Natural killer cell (primary cell): ENCODE measurements around the gene IP6K2. TPM values are rescaled to one million over a fixed set of nuclear protein-coding genes. Genes with fewer than 3 reads are reported as not detected.
"Not testable (repeated sequence)": the region's sequence is repeated elsewhere in the genome, so short reads cannot be mapped to it uniquely, and the experiment has no call there.

ENCODE experiments used
- ATAC-seq, 3 donors: fragments of 150-1000 bp in 2 of 3; fragments of 200-7000 bp in 1 of 3; cut with Tn5 transposase; 1 replicate in 1 of 3; 2 replicates in 2 of 3; pipeline ENCODE4 v1.10.0; 2021; ENCODE audit warnings: mild to moderate bottlenecking in 2 of 3, moderate library complexity in 2 of 3
- DNase-seq, 2 donors: peaks; one replicate each; pipeline versions ENCODE4 v3.0.0 to v3.0.0-alpha.2; 2013 to 2021; ENCODE audit warnings: mixed read lengths in 1 of 2
- H3K27ac ChIP-seq: one replicate; pipeline ENCODE4 v1.5.1; 2013; ENCODE audit warnings: mild to moderate bottlenecking, low read length
- H3K27me3 ChIP-seq: one replicate; pipeline ENCODE4 v1.6.1; 2013; ENCODE audit warnings: low read length; ENCODE audit not compliant: control insufficient read depth, insufficient read depth
- H3K36me3 ChIP-seq: one replicate; pipeline ENCODE4 v1.6.1; 2013; ENCODE audit warnings: low read length; ENCODE audit not compliant: control insufficient read depth, insufficient read depth
- H3K4me1 ChIP-seq: one replicate; pipeline ENCODE4 v1.6.1; 2013; ENCODE audit warnings: low read length; ENCODE audit not compliant: control insufficient read depth, insufficient read depth
- H3K4me3 ChIP-seq: one replicate; pipeline ENCODE4 v1.5.1; 2013; ENCODE audit warnings: low read length
- H3K9me3 ChIP-seq: one replicate; pipeline ENCODE4 v1.6.1; 2013; ENCODE audit warnings: low read length; ENCODE audit not compliant: control insufficient read depth, insufficient read depth
- H3K27ac Mint-ChIP-seq, 2 donors: one replicate each; pipeline ENCODE4 v1.8.0; 2022; ENCODE audit warnings: mild to moderate bottlenecking in 2 of 2, mixed read lengths in 2 of 2, moderate library complexity in 1 of 2
- H3K27me3 Mint-ChIP-seq, 2 donors: one replicate each; pipeline ENCODE4 v1.8.0; 2022; ENCODE audit warnings: low read depth in 2 of 2, mixed read lengths in 2 of 2
- H3K36me3 Mint-ChIP-seq: one replicate; pipeline ENCODE4 v1.8.0; 2022; ENCODE audit warnings: mixed read lengths
- H3K4me1 Mint-ChIP-seq, 2 donors: one replicate each; pipeline ENCODE4 v1.8.0; 2022; ENCODE audit warnings: mixed read lengths in 2 of 2
- H3K4me3 Mint-ChIP-seq: one replicate; pipeline ENCODE4 v1.8.0; 2022; ENCODE audit warnings: mild to moderate bottlenecking, moderate library complexity, mixed read lengths
- H3K9me3 Mint-ChIP-seq, 2 donors: one replicate each; pipeline ENCODE4 v1.8.0; 2022; ENCODE audit warnings: mixed read lengths in 2 of 2
- WGBS: methylation state at CpG from one replicate; pipeline ENCODE4 v1.1.7; 2013; ENCODE audit warnings: missing lambda C conversion rate; ENCODE audit not compliant: insufficient coverage; 5-methylcytosine and 5-hydroxymethylcytosine counted together
- intact Hi-C: fragments of 100-400 bp; cut with micrococcal nuclease; formaldehyde crosslinking; loops from one replicate; pipeline ENCODE4 v1.14.2; 2022
- total RNA-seq, 4 donors: library from RNA; stranded (reverse); fragments of 120-200 nt in 1 of 4; gene quantifications; one replicate each; pipeline versions ENCODE4 v1.2.3 to v1.2.4, GENCODE V29; 2013 to 2022
- TF ChIP-seq, protein P1 (sequence below): fragments of 200-600 bp; IDR thresholded peaks from one replicate; pipeline ENCODE4 v1.8.0; 2022; ENCODE audit warnings: antibody characterized with exemption

Gene IP6K2
- total RNA-seq, 3 donors from 2014 or later (not counting 1 experiment from before 2014, with no cell fraction given): 140 to 151 (median 148) TPM

DNA sequence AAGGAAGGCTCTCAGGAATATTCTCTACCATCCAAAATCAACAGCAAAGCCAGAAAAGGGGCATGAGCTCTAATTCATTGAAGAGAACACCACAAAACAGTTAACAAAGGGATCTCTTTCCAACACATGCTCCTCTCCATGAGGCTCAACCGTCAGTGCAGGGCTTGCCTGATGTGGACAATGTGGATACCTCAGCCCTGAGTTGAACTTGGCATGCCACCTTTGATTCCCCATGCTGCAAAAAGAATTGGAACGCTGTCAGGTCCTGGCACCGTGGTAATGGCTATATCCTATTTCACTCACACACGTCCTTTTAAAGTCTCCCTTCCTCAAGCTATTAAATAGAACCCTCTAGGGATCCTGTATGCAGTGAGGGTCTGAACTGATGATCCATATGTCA, 30.7 kb upstream of the IP6K2 start:
- H3K36me3 Mint-ChIP-seq: peaks cover 7% of the 10 kb centered on the region
- TF ChIP-seq, protein P1, sequence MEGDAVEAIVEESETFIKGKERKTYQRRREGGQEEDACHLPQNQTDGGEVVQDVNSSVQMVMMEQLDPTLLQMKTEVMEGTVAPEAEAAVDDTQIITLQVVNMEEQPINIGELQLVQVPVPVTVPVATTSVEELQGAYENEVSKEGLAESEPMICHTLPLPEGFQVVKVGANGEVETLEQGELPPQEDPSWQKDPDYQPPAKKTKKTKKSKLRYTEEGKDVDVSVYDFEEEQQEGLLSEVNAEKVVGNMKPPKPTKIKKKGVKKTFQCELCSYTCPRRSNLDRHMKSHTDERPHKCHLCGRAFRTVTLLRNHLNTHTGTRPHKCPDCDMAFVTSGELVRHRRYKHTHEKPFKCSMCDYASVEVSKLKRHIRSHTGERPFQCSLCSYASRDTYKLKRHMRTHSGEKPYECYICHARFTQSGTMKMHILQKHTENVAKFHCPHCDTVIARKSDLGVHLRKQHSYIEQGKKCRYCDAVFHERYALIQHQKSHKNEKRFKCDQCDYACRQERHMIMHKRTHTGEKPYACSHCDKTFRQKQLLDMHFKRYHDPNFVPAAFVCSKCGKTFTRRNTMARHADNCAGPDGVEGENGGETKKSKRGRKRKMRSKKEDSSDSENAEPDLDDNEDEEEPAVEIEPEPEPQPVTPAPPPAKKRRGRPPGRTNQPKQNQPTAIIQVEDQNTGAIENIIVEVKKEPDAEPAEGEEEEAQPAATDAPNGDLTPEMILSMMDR: no peak
- Histone ChIP-seq H3K36me3 (peaks cover 31% of the 10 kb centered on the region), H3K4me1 (peaks cover 5% of the 10 kb centered on the region), H3K9me3 (no peaks in the 10 kb centered on the region), H3K4me3 (no peak overlapping the region), H3K27me3 (no peaks in the 10 kb centered on the region), H3K27ac (no peak overlapping the region)
- H3K4me1 Mint-ChIP-seq: no peaks in the 10 kb centered on the region
- ATAC-seq (no peak), DNase-seq (no peak)
- no peaks in the 10 kb centered on the region for H3K9me3 Mint-ChIP-seq
- no peak overlapping the region for H3K27ac Mint-ChIP-seq
- no peaks in the 10 kb centered on the region for H3K27me3 Mint-ChIP-seq
- 92% methylated on average over 4 of the region's 4 CpGs for WGBS
- intact Hi-C loops: no loop called here
- no peak overlapping the region for H3K4me3 Mint-ChIP-seq

DNA sequence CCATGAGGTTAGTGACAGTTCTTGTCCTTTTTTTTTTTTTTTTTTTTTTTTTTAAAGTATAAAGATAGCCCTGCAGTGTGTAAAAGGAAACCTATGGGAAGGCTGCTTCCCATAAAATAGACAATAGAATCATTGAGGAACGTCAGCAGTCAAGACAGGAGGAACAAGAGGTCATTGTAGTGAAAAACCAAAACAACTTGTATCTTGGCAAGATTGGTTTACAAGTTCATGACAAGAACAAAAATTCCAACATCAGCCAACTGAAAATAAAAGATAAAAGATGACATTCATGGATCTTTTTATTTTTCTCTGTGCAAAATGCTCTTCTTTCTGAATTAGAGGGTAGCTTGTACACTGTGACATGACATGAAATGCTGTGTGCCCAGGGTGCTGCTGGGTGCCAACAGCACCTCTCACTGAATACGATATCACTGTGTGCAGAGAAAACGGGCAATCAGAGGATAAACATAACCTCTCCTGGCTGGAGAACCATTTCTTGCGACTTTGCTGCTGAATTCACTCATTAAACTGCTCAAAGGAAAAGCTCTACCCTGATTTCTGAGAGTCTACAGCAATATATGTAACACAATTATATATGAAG, 30.1 kb upstream of the IP6K2 start:
- ATAC-seq: no peak
- no peaks in the 10 kb centered on the region for H3K9me3 Mint-ChIP-seq
- DNase-seq: no peak
- H3K27ac ChIP-seq: no peak overlapping the region
- peaks cover 7% of the 10 kb centered on the region for H3K36me3 Mint-ChIP-seq
- intact Hi-C loops: no loop called here
- H3K27me3 ChIP-seq: no peaks in the 10 kb centered on the region
- H3K27me3 Mint-ChIP-seq: no peaks in the 10 kb centered on the region
- peaks cover 5% of the 10 kb centered on the region for H3K4me1 ChIP-seq
- H3K4me3 ChIP-seq: no peak overlapping the region
- TF ChIP-seq, protein P1: no peak
- H3K9me3 ChIP-seq: no peaks in the 10 kb centered on the region
- H3K27ac Mint-ChIP-seq: no peak overlapping the region
- 99% methylated on average over 3 of the region's 4 CpGs for WGBS
- H3K4me1 Mint-ChIP-seq: no peaks in the 10 kb centered on the region
- peaks cover 31% of the 10 kb centered on the region for H3K36me3 ChIP-seq
- no peak overlapping the region for H3K4me3 Mint-ChIP-seq

DNA sequence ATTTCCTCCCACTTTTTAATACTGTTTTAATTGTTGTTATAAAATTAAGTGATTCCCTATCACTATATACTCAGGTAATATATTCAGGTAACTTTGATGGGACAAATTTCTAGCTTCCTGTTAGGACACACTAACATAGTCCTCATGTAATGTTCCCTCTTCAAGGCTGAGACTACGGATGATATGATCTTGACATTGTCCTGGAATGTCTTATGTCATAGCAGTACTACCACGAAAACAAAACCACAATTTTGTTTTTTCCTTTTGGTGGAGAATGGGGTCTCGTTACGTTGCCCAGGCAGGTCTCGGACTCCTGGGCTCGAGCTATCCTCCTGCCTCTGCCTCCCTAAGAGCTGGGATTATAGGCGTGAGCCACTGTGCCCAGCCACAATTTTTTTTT, 26.8 kb upstream of the IP6K2 start:
- intact Hi-C loops: no loop called here
- ATAC-seq (no peak), DNase-seq (no peak)
- Histone ChIP-seq H3K9me3 (no peaks in the 10 kb centered on the region), H3K27me3 (no peaks in the 10 kb centered on the region), H3K27ac (no peak overlapping the region), H3K4me1 (peaks cover 11% of the 10 kb centered on the region), H3K36me3 (peaks cover 12% of the 10 kb centered on the region), H3K4me3 (no peak overlapping the region)
- TF ChIP-seq, protein P1: no peak
- Mint-ChIP-seq H3K36me3 (no peaks in the 10 kb centered on the region), H3K27me3 (no peaks in the 10 kb centered on the region), H3K4me3 (no peak overlapping the region), H3K4me1 (no peaks in the 10 kb centered on the region), H3K9me3 (no peaks in the 10 kb centered on the region), H3K27ac (peak overlapping the region in 1 of 2 donors; percentile 14)
- 80% methylated on average over 7 of the region's 7 CpGs for WGBS

DNA sequence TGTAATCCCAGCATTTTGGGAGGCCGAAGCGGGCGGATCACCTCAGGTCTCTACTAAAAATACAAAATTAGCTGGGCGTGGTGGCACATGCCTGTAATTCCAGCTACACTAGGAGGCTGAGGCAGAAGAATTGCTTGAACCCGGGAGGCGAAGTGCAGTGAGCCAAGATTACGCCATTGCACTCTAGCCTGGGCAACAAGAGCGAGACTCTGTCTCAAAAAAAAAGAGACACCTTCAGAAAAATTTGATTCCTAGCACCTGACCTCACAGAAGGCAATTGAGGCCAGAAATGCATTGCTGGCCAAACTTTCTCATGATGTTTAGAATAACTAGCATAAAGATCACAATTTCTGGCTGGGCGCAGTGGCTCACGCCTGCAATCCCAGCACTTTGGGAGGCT, 24.2 kb upstream of the IP6K2 start:
- H3K4me3 ChIP-seq, intact Hi-C loops, H3K9me3 Mint-ChIP-seq, H3K27ac ChIP-seq, DNase-seq, H3K36me3 ChIP-seq, ATAC-seq, H3K4me1 Mint-ChIP-seq, H3K4me3 Mint-ChIP-seq, H3K36me3 Mint-ChIP-seq, H3K9me3 ChIP-seq, H3K4me1 ChIP-seq, H3K27me3 ChIP-seq, H3K27me3 Mint-ChIP-seq, H3K27ac Mint-ChIP-seq: not testable (repeated sequence)
- 99% methylated on average over 10 of the region's 10 CpGs for WGBS
